GM18873 (cell line): ENCODE data around the gene SLC39A13.
A peak's percentile ranks its signal among the peaks of the same experiment; 100 is the strongest.

ENCODE experiments used
- ATAC-seq: cut with Tn5 transposase; IDR thresholded peaks from one replicate; pipeline ENCODE4 v1.9.1; 2021; ENCODE audit warnings: mild to moderate bottlenecking, moderate library complexity, moderate number of reproducible peaks; ENCODE audit not compliant: unreplicated experiment, low FRiP score

SLC39A13 gene

GRCh38 chr11:47407746-47408590 lies at the start of gene SLC39A13:
Gene SLC39A13, plus strand, starts transcription at chr11:47408590. Its CDS starts 1,505 bp downstream, at chr11:47410095.
- peak; percentile 76 for ATAC-seq

- ATAC-seq: no peak
These were observed 49.7 kb upstream of the SLC39A13 start for GRCh38 chr11:47358731-47359051.

- no peak for ATAC-seq
These were observed 49.2 kb upstream of the SLC39A13 start for GRCh38 chr11:47359162-47359561.

- no peak for ATAC-seq
These were observed 48.8 kb upstream of the SLC39A13 start for GRCh38 chr11:47359586-47359985.

- ATAC-seq: no peak
These were observed 48.0 kb upstream of the SLC39A13 start for GRCh38 chr11:47360341-47360740.

- no peak for ATAC-seq
These were observed 47.0 kb upstream of the SLC39A13 start for GRCh38 chr11:47361419-47361818.

GRCh38 chr11:47366020-47366490 lies 42.3 kb upstream of the SLC39A13 start:
- ATAC-seq: no peak

- no peak for ATAC-seq
These were observed 38.7 kb upstream of the SLC39A13 start for GRCh38 chr11:47369676-47370075.

- no peak for ATAC-seq
These were observed 36.0 kb upstream of the SLC39A13 start for GRCh38 chr11:47372422-47372821.

- ATAC-seq: no peak
These were observed 34.3 kb upstream of the SLC39A13 start for GRCh38 chr11:47373876-47374719.

GRCh38 chr11:47374720-47375019 lies 33.7 kb upstream of the SLC39A13 start:
- ATAC-seq: no peak

GRCh38 chr11:47375020-47375419 lies 33.4 kb upstream of the SLC39A13 start:
- no peak for ATAC-seq

- ATAC-seq: no peak
These were observed 32.8 kb upstream of the SLC39A13 start for GRCh38 chr11:47375546-47376085.

- no peak for ATAC-seq
These were observed 32.3 kb upstream of the SLC39A13 start for GRCh38 chr11:47376107-47376524.

GRCh38 chr11:47376525-47377371 lies 31.6 kb upstream of the SLC39A13 start:
- no peak for ATAC-seq

GRCh38 chr11:47377571-47378009 lies 30.8 kb upstream of the SLC39A13 start:
- no peak for ATAC-seq

- ATAC-seq: peak; percentile 81
These were observed 30.2 kb upstream of the SLC39A13 start, which contains the start of gene SPI1 for GRCh38 chr11:47378010-47378835. Gene SPI1, minus strand, starts transcription at chr11:47378547. Its CDS starts 194 bp downstream, at chr11:47378353.

GRCh38 chr11:47378836-47379170 lies 29.6 kb upstream of the SLC39A13 start:
- ATAC-seq: peak; percentile 2

- ATAC-seq: no peak
These were observed 29.1 kb upstream of the SLC39A13 start for GRCh38 chr11:47379317-47379716.
